Duodenal mucosa (tissue), 2 donors: ENCODE measurements around the gene HRAS.

Experiments
- H3K27ac ChIP-seq: one replicate; pipeline ENCODE4 v1.7.0; 2013; ENCODE audit warnings: low read depth, low read length
- H3K27me3 ChIP-seq, 2 donors: one replicate each; pipeline ENCODE4 v1.7.0; 2013; ENCODE audit warnings: low read length in 2 of 2, control low read depth in 1 of 2; ENCODE audit not compliant: insufficient read depth in 2 of 2, control insufficient read depth in 1 of 2
- H3K36me3 ChIP-seq, 2 donors: one replicate each; pipeline ENCODE4 v1.7.0; 2013; ENCODE audit warnings: low read length in 2 of 2, control low read depth in 1 of 2; ENCODE audit not compliant: insufficient read depth in 2 of 2, control insufficient read depth in 1 of 2
- H3K4me1 ChIP-seq, 2 donors: one replicate each; pipeline ENCODE4 v1.7.0; 2013; ENCODE audit warnings: low read length in 2 of 2, control low read depth in 1 of 2; ENCODE audit not compliant: insufficient read depth in 2 of 2, control insufficient read depth in 1 of 2
- H3K4me3 ChIP-seq, 2 donors: one replicate each; pipeline ENCODE4 v1.7.0; 2013; ENCODE audit warnings: low read length in 2 of 2, low read depth in 1 of 2
- H3K9ac ChIP-seq, 2 donors: one replicate each; pipeline ENCODE4 v1.7.0; 2013; ENCODE audit warnings: low read length in 2 of 2, low read depth in 1 of 2
- H3K9me3 ChIP-seq, 2 donors: one replicate each; pipeline ENCODE4 v1.7.0; 2013; ENCODE audit warnings: low read length in 2 of 2, control low read depth in 1 of 2; ENCODE audit not compliant: control insufficient read depth in 1 of 2

HRAS gene

DNA sequence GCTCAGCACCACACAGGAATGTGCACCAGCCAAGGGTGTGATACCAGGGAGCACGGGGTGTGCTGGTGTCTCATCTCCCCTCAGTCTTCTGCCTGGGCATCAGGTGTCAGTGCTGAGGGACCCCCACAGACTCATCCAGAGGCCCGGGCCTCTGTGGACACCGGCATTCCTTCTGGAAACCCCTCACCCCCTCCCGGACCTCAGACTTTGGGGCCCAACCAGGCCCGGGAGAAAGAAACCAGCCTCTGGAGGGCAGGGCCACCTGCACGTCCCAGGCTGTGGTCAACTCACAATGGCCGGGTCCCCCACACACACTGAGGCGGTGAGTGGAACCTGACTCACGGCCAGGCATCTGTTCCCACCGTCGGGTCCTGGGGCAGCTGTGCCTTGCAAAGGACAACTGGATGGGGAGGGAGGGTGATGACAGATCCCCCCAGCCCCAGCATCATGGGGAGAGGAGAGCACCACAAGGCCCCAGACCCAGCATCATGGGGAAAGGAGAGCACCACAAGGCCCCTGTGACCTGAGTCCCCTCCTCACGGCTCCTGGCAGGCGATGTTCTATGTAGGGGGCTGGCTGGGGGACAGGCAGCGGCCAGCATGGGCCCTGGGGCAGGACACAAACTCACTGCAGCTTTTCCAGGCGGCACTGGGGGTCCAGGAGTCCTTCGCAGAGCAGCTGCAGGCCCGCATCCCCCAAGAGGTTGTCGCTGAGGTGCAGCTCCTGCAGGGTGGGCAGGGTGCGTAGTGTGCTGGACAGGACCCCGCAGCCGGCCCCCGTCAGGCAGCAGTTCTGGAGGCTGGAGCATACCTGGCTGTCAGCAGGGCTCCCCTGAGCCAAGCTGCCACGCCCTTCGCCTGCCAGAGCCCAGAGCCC, 35.9 kb downstream of the HRAS start:
- Histone ChIP-seq H3K4me1 (peaks cover 5 to 7% of the 10 kb centered on the region in 2 donors), H3K27me3 (no peaks in the 10 kb centered on the region), H3K9ac (no peak overlapping the region), H3K4me3 (no peak overlapping the region), H3K27ac (no peak overlapping the region), H3K36me3 (peaks cover 47 to 73% of the 10 kb centered on the region in 2 donors), H3K9me3 (no peaks in the 10 kb centered on the region)

GRCh38 chr11:498297-499181, 36.8 kb downstream of the HRAS start:
- Histone ChIP-seq H3K4me3 (no peak overlapping the region), H3K9me3 (no peaks in the 10 kb centered on the region), H3K27ac (no peak overlapping the region), H3K27me3 (no peaks in the 10 kb centered on the region), H3K36me3 (peaks cover 50 to 77% of the 10 kb centered on the region in 2 donors), H3K9ac (no peak overlapping the region), H3K4me1 (peaks cover 0 to under 1% of the 10 kb centered on the region in 2 donors)

- Histone ChIP-seq H3K27ac (no peak overlapping the region), H3K4me1 (no peaks in the 10 kb centered on the region), H3K36me3 (peaks cover 50 to 77% of the 10 kb centered on the region in 2 donors), H3K9ac (no peak overlapping the region), H3K4me3 (no peak overlapping the region), H3K27me3 (no peaks in the 10 kb centered on the region), H3K9me3 (no peaks in the 10 kb centered on the region)
Observed at GRCh38 chr11:497565-498296, 37.6 kb downstream of the HRAS start.

DNA sequence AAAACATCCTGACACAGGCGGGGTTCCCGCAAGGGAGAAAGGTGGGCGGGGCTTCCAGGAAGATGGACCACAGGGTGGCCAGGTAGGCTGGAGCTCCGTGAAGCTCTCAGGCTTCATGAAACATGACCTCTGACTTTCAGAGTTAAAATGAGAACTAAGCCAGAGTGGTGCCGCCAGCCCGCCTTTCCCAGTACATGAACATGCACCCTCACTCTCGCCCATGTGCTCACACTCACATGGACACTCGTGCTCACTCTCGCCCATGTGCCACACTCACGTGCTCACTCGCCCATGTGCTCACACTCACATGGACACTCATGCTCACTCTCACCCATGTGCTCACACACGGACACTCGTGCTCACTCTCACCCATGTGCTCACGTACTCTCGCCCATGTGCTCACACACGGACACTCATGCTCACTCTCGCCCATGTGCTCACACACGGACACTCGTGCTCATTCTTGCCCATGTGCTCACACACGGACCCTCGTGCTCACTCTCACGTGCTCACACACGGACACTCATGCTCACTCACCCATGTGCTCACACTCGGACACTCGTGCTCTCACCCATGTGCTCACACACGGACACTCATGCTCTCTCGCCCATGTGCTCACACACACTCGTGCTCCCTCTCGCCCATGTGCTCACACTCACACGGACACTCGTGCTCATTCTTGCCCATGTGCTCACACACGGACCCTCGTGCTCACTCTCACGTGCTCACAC, 38.4 kb downstream of the HRAS start:
- Histone ChIP-seq H3K4me1 (no peaks in the 10 kb centered on the region), H3K9me3 (no peaks in the 10 kb centered on the region), H3K4me3 (no peak overlapping the region), H3K36me3 (peaks cover 50 to 74% of the 10 kb centered on the region in 2 donors), H3K27ac (no peak overlapping the region), H3K27me3 (no peaks in the 10 kb centered on the region), H3K9ac (no peak overlapping the region)

GRCh38 chr11:495537-495931, 39.8 kb downstream of the HRAS start:
- Histone ChIP-seq H3K36me3 (peaks cover 49 to 64% of the 10 kb centered on the region in 2 donors), H3K4me1 (no peaks in the 10 kb centered on the region), H3K9ac (no peak overlapping the region), H3K4me3 (no peak overlapping the region), H3K27ac (no peak overlapping the region), H3K9me3 (no peaks in the 10 kb centered on the region), H3K27me3 (no peaks in the 10 kb centered on the region)

GRCh38 chr11:494761-495536, 40.4 kb downstream of the HRAS start:
- Histone ChIP-seq H3K9me3 (no peaks in the 10 kb centered on the region), H3K36me3 (peaks cover 43 to 63% of the 10 kb centered on the region in 2 donors), H3K27me3 (no peaks in the 10 kb centered on the region), H3K4me1 (no peaks in the 10 kb centered on the region), H3K9ac (no peak overlapping the region), H3K27ac (no peak overlapping the region), H3K4me3 (no peak overlapping the region)

DNA sequence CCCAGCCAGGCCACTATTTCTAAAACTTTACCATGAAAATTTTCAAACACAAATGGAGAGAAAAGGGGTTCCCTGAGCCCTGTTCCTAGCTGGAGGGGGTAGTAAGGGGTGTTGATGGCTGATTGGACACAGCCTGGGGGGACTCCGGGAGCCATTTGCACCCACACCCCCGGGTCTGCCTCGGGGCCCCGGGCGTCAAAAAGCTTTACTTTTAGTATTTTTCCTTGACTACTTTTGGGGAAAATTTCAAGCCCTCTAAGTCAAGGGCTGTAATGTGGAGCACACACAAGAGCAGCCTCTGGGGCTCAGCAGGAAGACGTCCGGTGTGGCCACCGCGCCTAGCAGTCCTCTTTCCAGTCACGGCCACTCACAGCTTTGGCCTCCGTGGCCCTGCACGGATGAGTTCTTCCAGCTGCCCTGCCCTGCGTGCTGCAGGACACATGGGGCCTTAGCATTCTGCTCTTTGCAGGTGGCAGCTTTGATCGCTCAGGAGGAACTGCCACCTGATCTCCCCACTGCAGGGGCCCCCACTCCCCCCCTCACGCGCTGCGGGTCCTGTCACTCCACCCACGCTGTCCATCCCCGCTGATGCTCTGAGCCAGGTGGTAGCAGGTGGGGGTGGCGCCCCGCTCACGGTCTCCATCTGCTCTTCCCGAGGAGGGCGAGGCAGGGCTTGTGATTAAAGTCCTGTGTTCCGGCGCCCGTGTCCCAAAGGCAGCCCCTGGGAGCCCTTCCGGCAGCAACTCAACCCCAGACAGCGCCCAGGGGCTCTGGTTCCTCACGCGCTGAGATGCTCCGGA, 42.7 kb downstream of the HRAS start:
- H3K9ac ChIP-seq, result no peak overlapping the region
- H3K4me1 ChIP-seq, result no peaks in the 10 kb centered on the region
- no peaks in the 10 kb centered on the region for H3K27me3 ChIP-seq
- H3K9me3 ChIP-seq, result no peaks in the 10 kb centered on the region
- no peak overlapping the region for H3K4me3 ChIP-seq
- H3K27ac ChIP-seq, result no peak overlapping the region
- H3K36me3 ChIP-seq, result peaks cover 21 to 43% of the 10 kb centered on the region in 2 donors

DNA sequence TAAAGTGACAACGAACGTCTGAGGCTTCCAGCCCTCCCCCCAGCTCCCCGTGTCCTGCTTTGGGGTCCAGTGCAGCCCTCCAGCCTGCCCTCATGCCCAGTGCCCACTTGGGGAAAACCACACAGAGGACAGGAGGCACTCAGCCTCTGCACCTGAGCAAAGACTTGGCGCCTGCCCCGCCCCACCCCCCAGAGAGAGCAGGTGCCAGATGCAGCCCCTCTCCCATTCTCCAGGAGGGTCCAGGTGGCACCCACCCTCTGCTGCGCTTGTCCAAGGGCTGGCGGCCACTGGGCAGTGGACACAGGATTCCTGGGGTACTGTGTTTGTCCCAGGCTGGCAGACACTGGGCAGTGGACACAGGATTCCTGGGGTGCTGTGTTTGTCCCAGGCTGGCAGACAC, 44.0 kb downstream of the HRAS start:
- Histone ChIP-seq H3K9ac (no peak overlapping the region), H3K9me3 (no peaks in the 10 kb centered on the region), H3K4me1 (no peaks in the 10 kb centered on the region), H3K36me3 (peaks cover 12 to 31% of the 10 kb centered on the region in 2 donors), H3K27me3 (no peaks in the 10 kb centered on the region), H3K27ac (no peak overlapping the region), H3K4me3 (no peak overlapping the region)
